Measurements from ENCODE around the gene CDCA7.

DNA sequence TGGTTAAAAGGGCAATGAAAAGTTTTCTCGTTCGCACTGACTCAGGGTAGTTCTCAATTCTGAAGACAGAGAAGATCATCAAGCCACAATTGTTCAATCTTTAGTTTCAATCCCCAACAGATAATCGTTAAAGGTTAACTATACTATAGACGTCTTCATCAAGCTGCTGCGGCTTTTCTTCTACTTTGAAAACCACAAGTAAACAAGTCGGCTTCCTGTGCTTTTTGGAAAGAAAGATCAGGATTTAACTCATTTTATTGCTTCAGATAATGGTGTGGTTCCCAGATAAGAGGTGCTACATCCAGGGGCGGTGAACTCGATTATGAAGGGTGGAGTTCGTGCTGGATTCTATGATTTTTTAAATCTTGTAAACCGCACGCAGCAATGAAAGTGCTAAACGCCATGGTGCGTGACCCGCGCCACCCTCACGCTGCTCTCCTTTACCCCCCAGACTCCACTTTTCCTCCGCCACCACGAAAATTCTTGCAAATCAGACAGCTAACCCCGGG lies 545 bp upstream of the CDCA7 start:
- TF ChIP-seq, protein P1, sequence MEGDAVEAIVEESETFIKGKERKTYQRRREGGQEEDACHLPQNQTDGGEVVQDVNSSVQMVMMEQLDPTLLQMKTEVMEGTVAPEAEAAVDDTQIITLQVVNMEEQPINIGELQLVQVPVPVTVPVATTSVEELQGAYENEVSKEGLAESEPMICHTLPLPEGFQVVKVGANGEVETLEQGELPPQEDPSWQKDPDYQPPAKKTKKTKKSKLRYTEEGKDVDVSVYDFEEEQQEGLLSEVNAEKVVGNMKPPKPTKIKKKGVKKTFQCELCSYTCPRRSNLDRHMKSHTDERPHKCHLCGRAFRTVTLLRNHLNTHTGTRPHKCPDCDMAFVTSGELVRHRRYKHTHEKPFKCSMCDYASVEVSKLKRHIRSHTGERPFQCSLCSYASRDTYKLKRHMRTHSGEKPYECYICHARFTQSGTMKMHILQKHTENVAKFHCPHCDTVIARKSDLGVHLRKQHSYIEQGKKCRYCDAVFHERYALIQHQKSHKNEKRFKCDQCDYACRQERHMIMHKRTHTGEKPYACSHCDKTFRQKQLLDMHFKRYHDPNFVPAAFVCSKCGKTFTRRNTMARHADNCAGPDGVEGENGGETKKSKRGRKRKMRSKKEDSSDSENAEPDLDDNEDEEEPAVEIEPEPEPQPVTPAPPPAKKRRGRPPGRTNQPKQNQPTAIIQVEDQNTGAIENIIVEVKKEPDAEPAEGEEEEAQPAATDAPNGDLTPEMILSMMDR (IDR thresholded peaks at IDR 0.05): no peak
- no peak for TF ChIP-seq POLR2A (IDR thresholded peaks at IDR 0.05)
